Muscle layer of colon (tissue), 2 donors: ENCODE results near the gene CLUH.
"Not testable (repeated sequence)": the region's sequence is repeated elsewhere in the genome, so short reads cannot be mapped to it uniquely, and the experiment has no call there.

ENCODE experiments used
- H3K27ac ChIP-seq: one replicate; pipeline ENCODE4 v1.7.0; 2013; ENCODE audit warnings: low read depth, mild to moderate bottlenecking, low read length, moderate library complexity
- H3K27me3 ChIP-seq, 2 donors: one replicate each; pipeline ENCODE4 v1.7.0; 2013; ENCODE audit warnings: low read length in 2 of 2, mild to moderate bottlenecking in 2 of 2; ENCODE audit not compliant: insufficient read depth in 2 of 2, control insufficient read depth in 1 of 2
- H3K36me3 ChIP-seq: one replicate; pipeline ENCODE4 v1.7.0; 2013; ENCODE audit warnings: mild to moderate bottlenecking, low read length; ENCODE audit not compliant: insufficient read depth
- H3K4me1 ChIP-seq: one replicate; pipeline ENCODE4 v1.7.0; 2013; ENCODE audit warnings: mild to moderate bottlenecking, low read length; ENCODE audit not compliant: insufficient read depth
- H3K4me3 ChIP-seq, 2 donors: one replicate each; pipeline ENCODE4 v1.7.0; 2013; ENCODE audit warnings: low read length in 2 of 2, low read depth in 1 of 2, mild to moderate bottlenecking in 1 of 2, moderate library complexity in 1 of 2
- H3K9ac ChIP-seq: one replicate; pipeline ENCODE4 v1.7.0; 2013; ENCODE audit warnings: low read length
- H3K9me3 ChIP-seq: one replicate; pipeline ENCODE4 v1.7.0; 2013; ENCODE audit warnings: mild to moderate bottlenecking, low read length
- donor health status: abdominal sarcoma.
- donor health status: Adenocarcinoma of cecum.

The CLUH gene

GRCh38 chr17:2679247-2679646, 32.3 kb downstream of the CLUH start:
- not testable (repeated sequence) for H3K4me1 ChIP-seq, H3K27ac ChIP-seq, H3K9ac ChIP-seq, H3K27me3 ChIP-seq, H3K4me3 ChIP-seq, H3K9me3 ChIP-seq
- peaks cover 57% of the 10 kb centered on the region for H3K36me3 ChIP-seq

GRCh38 chr17:2672026-2672425, 39.5 kb downstream of the CLUH start:
- Histone ChIP-seq H3K4me1 (no peaks in the 10 kb centered on the region), H3K4me3 (no peak overlapping the region), H3K36me3 (peaks cover 65% of the 10 kb centered on the region), H3K27me3 (no peaks in the 10 kb centered on the region), H3K9me3 (no peaks in the 10 kb centered on the region), H3K9ac (no peak overlapping the region), H3K27ac (no peak overlapping the region)

- not testable (repeated sequence) for H3K9me3 ChIP-seq, H3K36me3 ChIP-seq, H3K9ac ChIP-seq, H3K27ac ChIP-seq, H3K4me1 ChIP-seq, H3K27me3 ChIP-seq, H3K4me3 ChIP-seq
Measured at GRCh38 chr17:2660410-2660809, 51.2 kb downstream of the CLUH start.

GRCh38 chr17:2659337-2659736, 52.2 kb downstream of the CLUH start:
- H3K27ac ChIP-seq, H3K4me1 ChIP-seq, H3K9ac ChIP-seq, H3K9me3 ChIP-seq, H3K36me3 ChIP-seq, H3K4me3 ChIP-seq, H3K27me3 ChIP-seq: not testable (repeated sequence)

- Histone ChIP-seq H3K27me3 (no peaks in the 10 kb centered on the region), H3K4me1 (peaks cover 7% of the 10 kb centered on the region), H3K27ac (no peak overlapping the region), H3K36me3 (no peaks in the 10 kb centered on the region), H3K9me3 (no peaks in the 10 kb centered on the region), H3K9ac (no peak overlapping the region), H3K4me3 (no peak overlapping the region)
Measured at GRCh38 chr17:2656283-2656682, 55.3 kb downstream of the CLUH start.

GRCh38 chr17:2655546-2655945, 56.0 kb downstream of the CLUH start:
- no peaks in the 10 kb centered on the region for H3K36me3 ChIP-seq
- H3K27me3 ChIP-seq, result no peaks in the 10 kb centered on the region
- H3K27ac ChIP-seq, result no peak overlapping the region
- peaks cover 7% of the 10 kb centered on the region for H3K4me1 ChIP-seq
- no peaks in the 10 kb centered on the region for H3K9me3 ChIP-seq
- no peak overlapping the region for H3K4me3 ChIP-seq
- H3K9ac ChIP-seq, result no peak overlapping the region

- H3K27ac ChIP-seq, H3K4me1 ChIP-seq, H3K36me3 ChIP-seq, H3K9me3 ChIP-seq, H3K9ac ChIP-seq, H3K27me3 ChIP-seq, H3K4me3 ChIP-seq: not testable (repeated sequence)
Measured at GRCh38 chr17:2652911-2653310, 58.7 kb downstream of the CLUH start.

GRCh38 chr17:2649191-2649590, 62.4 kb downstream of the CLUH start:
- Histone ChIP-seq H3K9ac (no peak overlapping the region), H3K4me3 (no peak overlapping the region), H3K4me1 (no peaks in the 10 kb centered on the region), H3K36me3 (no peaks in the 10 kb centered on the region), H3K27me3 (no peaks in the 10 kb centered on the region), H3K27ac (no peak overlapping the region), H3K9me3 (no peaks in the 10 kb centered on the region)

- H3K4me3 ChIP-seq, result no peak overlapping the region
- H3K27ac ChIP-seq, result no peak overlapping the region
- no peaks in the 10 kb centered on the region for H3K4me1 ChIP-seq
- H3K27me3 ChIP-seq, result no peaks in the 10 kb centered on the region
- no peak overlapping the region for H3K9ac ChIP-seq
- no peaks in the 10 kb centered on the region for H3K9me3 ChIP-seq
- no peaks in the 10 kb centered on the region for H3K36me3 ChIP-seq
Measured at GRCh38 chr17:2647957-2648356, 63.6 kb downstream of the CLUH start.

GRCh38 chr17:2644971-2645370, 66.6 kb downstream of the CLUH start:
- no peak overlapping the region for H3K9ac ChIP-seq
- no peak overlapping the region for H3K4me3 ChIP-seq
- H3K4me1 ChIP-seq, result no peaks in the 10 kb centered on the region
- no peak overlapping the region for H3K27ac ChIP-seq
- no peaks in the 10 kb centered on the region for H3K27me3 ChIP-seq
- peaks cover 10% of the 10 kb centered on the region for H3K36me3 ChIP-seq
- H3K9me3 ChIP-seq, result no peaks in the 10 kb centered on the region
